HepG2 (cell line): Measurements from ENCODE around the gene FAM222B. TPM values are rescaled to one million over a fixed set of nuclear protein-coding genes. Genes with fewer than 3 reads are reported as not detected.

Experiments
- CBX5 ChIP-seq: sonication (generic); formaldehyde crosslinking; IDR thresholded peaks from 2 replicates; pipeline ENCODE4 v1.4.0; 2020; ENCODE audit warnings: missing genetic modification reagents, borderline replicate concordance
- CTCF ChIP-seq: sonication (generic); formaldehyde crosslinking; IDR thresholded peaks from 2 replicates; pipeline ENCODE4 v1.5.0; 2020; ENCODE audit warnings: mild to moderate bottlenecking, missing genetic modification reagents, moderate library complexity
- ELF3 ChIP-seq: IDR thresholded peaks from 2 replicates; pipeline ENCODE4 v1.6.1; 2016; ENCODE audit warnings: missing genetic modification reagents, missing compliant biosample characterization
- ERF ChIP-seq: IDR thresholded peaks from 2 replicates; pipeline ENCODE4 v1.6.1; 2018; ENCODE audit warnings: missing biosample characterization, missing genetic modification reagents
- ETV6 ChIP-seq: sonication (generic); formaldehyde crosslinking; conservative IDR thresholded peaks from 2 replicates; pipeline ENCODE4 v1.4.0; 2020; ENCODE audit warnings: missing genetic modification reagents
- FOSL2 ChIP-seq: sonication (generic); formaldehyde crosslinking; IDR thresholded peaks from 2 replicates; pipeline ENCODE4 v1.4.0; 2020; ENCODE audit warnings: missing genetic modification reagents
- HNF4G ChIP-seq, 2 experiments: sonication (generic) in 1 of 2; formaldehyde crosslinking in 1 of 2; IDR thresholded peaks; 2 replicates each; pipeline versions ENCODE4 v1.4.0 to v1.6.1; 2011 to 2020; ENCODE audit warnings: borderline replicate concordance in 2 of 2, low read depth in 2 of 2, mild to moderate bottlenecking in 2 of 2, low read length in 1 of 2, missing genetic modification reagents in 1 of 2, moderate library complexity in 1 of 2
- KMT2B ChIP-seq: IDR thresholded peaks from 2 replicates; pipeline ENCODE4 v1.6.1; 2016; ENCODE audit warnings: missing genetic modification reagents, missing compliant biosample characterization
- LCORL ChIP-seq, 2 experiments: fragments of 450-650 bp in 1 of 2; sonication (generic) in 1 of 2; formaldehyde crosslinking in 1 of 2; IDR thresholded peaks; 2 replicates each; pipeline versions ENCODE4 v1.5.0 to v1.6.1; 2017 to 2020; ENCODE audit warnings: antibody characterized with exemption in 1 of 2, missing genetic modification reagents in 1 of 2
- MXD4 ChIP-seq: IDR thresholded peaks from 2 replicates; pipeline ENCODE4 v1.6.1; 2016; ENCODE audit warnings: mild to moderate bottlenecking, missing biosample characterization, missing genetic modification reagents
- NR2C2 ChIP-seq: sonication (generic); formaldehyde crosslinking; IDR thresholded peaks from 2 replicates; pipeline ENCODE4 v1.4.0; 2020; ENCODE audit warnings: missing genetic modification reagents, mild to moderate bottlenecking, moderate library complexity, borderline replicate concordance
- PLRG1 ChIP-seq: fragments of 450-650 bp; conservative IDR thresholded peaks from 2 replicates; pipeline ENCODE4 v1.6.1; 2016
- SIN3B ChIP-seq: fragments of 150-350 bp; IDR thresholded peaks from 2 replicates; pipeline ENCODE4 v1.6.1; 2014; ENCODE audit warnings: low read length
- SP5 ChIP-seq: IDR thresholded peaks from 2 replicates; pipeline ENCODE4 v1.6.1; 2016; ENCODE audit warnings: low read depth, borderline replicate concordance
- SRSF4 ChIP-seq: fragments of 200-400 bp; formaldehyde crosslinking; IDR thresholded peaks from one replicate; pipeline ENCODE4 v1.6.1; 2018; ENCODE audit warnings: mild to moderate bottlenecking, low read depth, low read length, moderate library complexity; ENCODE audit not compliant: poor library complexity, severe bottlenecking
- ZBTB33 ChIP-seq: sonication (generic); formaldehyde crosslinking; IDR thresholded peaks from 2 replicates; pipeline ENCODE4 v1.4.0; 2020; ENCODE audit warnings: missing genetic modification reagents
- ZNF225 ChIP-seq: sonication (generic); formaldehyde crosslinking; IDR thresholded peaks from 2 replicates; pipeline ENCODE4 v1.4.0; 2020; ENCODE audit warnings: mild to moderate bottlenecking, missing genetic modification reagents
- ZNF281 ChIP-seq: sonication (generic); formaldehyde crosslinking; IDR thresholded peaks from 2 replicates; pipeline ENCODE4 v1.4.0; 2020; ENCODE audit warnings: missing genetic modification reagents, borderline replicate concordance
- ZSCAN25 ChIP-seq: sonication (generic); formaldehyde crosslinking; IDR thresholded peaks from 2 replicates; pipeline ENCODE4 v1.8.0; 2022; ENCODE audit warnings: mild to moderate bottlenecking, missing genetic modification reagents
- polyA plus RNA-seq, 8 experiments: library from polyadenylated mRNA; depleted of rRNA in 3 of 8; stranded (reverse) in 7 of 8; unstranded in 1 of 8; fragments of >200 nt; fragmentation: Illumina TruSeq in 4 of 8; extraction: Trizol in 4 of 8; gene quantifications; 2 replicates each; pipeline versions ENCODE4 v1.2.1 to v1.2.3, GENCODE V29; 2011 to 2016; ENCODE audit warnings: low read depth in 4 of 8, missing spikeins in 1 of 8, mixed read lengths in 1 of 8; ENCODE audit not compliant: insufficient read depth in 1 of 8
- total RNA-seq, 5 experiments: library from RNA; depleted of rRNA; stranded (reverse); fragments of >200 nt; fragmentation: Illumina TruSeq; extraction: Trizol; gene quantifications; 2 replicates each; pipeline ENCODE4 v1.2.3, GENCODE V29; 2016; ENCODE audit warnings: low read depth in 1 of 5

The FAM222B gene
- total and polyA plus RNA-seq, 2 of the 13 experiments (the other 11 are each of a cell fraction or from before 2014, with no cell fraction given) = 3.5 to 7.3 TPM

- TF ChIP-seq CBX5 = peak; percentile 73; the same call in 1 of the 2 replicates
- 0 out of 2 replicates have a peak, but pooled peaks have one; percentile 43 for TF ChIP-seq KMT2B
- peak; percentile 34; the same call in 1 of the 2 replicates for TF ChIP-seq FOSL2 (CRISPR knock-in tag)
- TF ChIP-seq ETV6 = no peak
- 0 out of 2 replicates have a peak, but pooled peaks have one; percentile 24 for TF ChIP-seq SP5 (CRISPR knock-in tag)
- TF ChIP-seq MXD4 = 0 out of 2 replicates have a peak, but pooled peaks have one; percentile 46
- no peak for TF ChIP-seq PLRG1
- TF ChIP-seq CTCF (CRISPR knock-in tag) = peak; percentile 98
- no peak for TF ChIP-seq NR2C2 (CRISPR knock-in tag)
- no peak for TF ChIP-seq LCORL (IDR thresholded peaks at IDR 0.05)
- TF ChIP-seq LCORL (CRISPR knock-in tag; IDR thresholded peaks at IDR 0.05) = peak; percentile 72
- TF ChIP-seq ZNF281 (CRISPR knock-in tag) = 0 out of 2 replicates have a peak, but pooled peaks have one; percentile 8
- TF ChIP-seq SIN3B = peak; percentile 56; the same call in 1 of the 2 replicates
- peak; percentile 90 for TF ChIP-seq ERF (CRISPR knock-in tag)
- TF ChIP-seq ZNF225 = no peak
- TF ChIP-seq ZBTB33 = peak; percentile 70
- peak; percentile 33; the same call in 1 of the 2 replicates for TF ChIP-seq ELF3 (CRISPR knock-in tag)
- TF ChIP-seq HNF4G (IDR thresholded peaks at IDR 0.05; ENCODE audit: borderline replicate concordance, low read depth, low read length) = no peak
- no peak for TF ChIP-seq HNF4G (CRISPR knock-in tag; IDR thresholded peaks at IDR 0.05; ENCODE audit: borderline replicate concordance, low read depth)
- no peak for TF ChIP-seq SRSF4
- TF ChIP-seq ZSCAN25 (CRISPR knock-in tag) = no peak
Observed at GRCh38 chr17:28750178-28751047, 92.2 kb downstream of the FAM222B start (continued).
